NCI-H1105 treated with DMSO at 0.1 percent for 48 hours (cell line): ENCODE data around the gene CD9.
"Not testable (repeated sequence)": the region's sequence is repeated elsewhere in the genome, so short reads cannot be mapped to it uniquely, and the experiment has no call there.

Experiments
- DNase-seq: peaks from one replicate; lab custom pipeline; 2025; lab: John Stamatoyannopoulos, UW

Gene CD9

GRCh38 chr12:6199531-6200255, 507 bp upstream of the CD9 start:
- no peak for DNase-seq

- DNase-seq = peak; percentile 56
Measured at GRCh38 chr12:6201213-6201608, 1.0 kb downstream of the CD9 start.

- DNase-seq = no peak
Measured at GRCh38 chr12:6201826-6202225, 1.6 kb downstream of the CD9 start.

GRCh38 chr12:6202304-6202703, 2.1 kb downstream of the CD9 start:
- no peak for DNase-seq

- DNase-seq = no peak
Measured at GRCh38 chr12:6202846-6203245, 2.6 kb downstream of the CD9 start.

- no peak for DNase-seq
Measured at GRCh38 chr12:6203601-6204000, 3.4 kb downstream of the CD9 start.

- DNase-seq = no peak
Measured at GRCh38 chr12:6204533-6205143, 4.4 kb downstream of the CD9 start.

- no peak for DNase-seq
Measured at GRCh38 chr12:6205144-6205539, 4.9 kb downstream of the CD9 start.

GRCh38 chr12:6205761-6206160, 5.6 kb downstream of the CD9 start:
- no peak for DNase-seq

GRCh38 chr12:6206327-6206726, 6.1 kb downstream of the CD9 start:
- no peak for DNase-seq

- no peak for DNase-seq
Measured at GRCh38 chr12:6207259-6207925, 7.2 kb downstream of the CD9 start.

GRCh38 chr12:6208130-6208529, 7.9 kb downstream of the CD9 start:
- no peak for DNase-seq

GRCh38 chr12:6209428-6209827, 9.2 kb downstream of the CD9 start:
- not testable (repeated sequence) for DNase-seq

- DNase-seq = no peak
Measured at GRCh38 chr12:6211421-6211869, 11.2 kb downstream of the CD9 start.

GRCh38 chr12:6212086-6212485, 11.9 kb downstream of the CD9 start:
- DNase-seq = no peak

GRCh38 chr12:6213969-6214368, 13.8 kb downstream of the CD9 start:
- no peak for DNase-seq

GRCh38 chr12:6214633-6215032, 14.4 kb downstream of the CD9 start:
- no peak for DNase-seq

- DNase-seq = no peak
Measured at GRCh38 chr12:6215120-6215807, 15.1 kb downstream of the CD9 start.

- DNase-seq = peak; percentile 45
Measured at GRCh38 chr12:6215932-6216494, 15.8 kb downstream of the CD9 start.

- DNase-seq = no peak
Measured at GRCh38 chr12:6216581-6216980, 16.4 kb downstream of the CD9 start.

- no peak for DNase-seq
Measured at GRCh38 chr12:6218347-6218925, 18.2 kb downstream of the CD9 start.

GRCh38 chr12:6219980-6220379, 19.8 kb downstream of the CD9 start:
- DNase-seq = no peak
